GM21447 (cell line): Measurements from ENCODE around the gene ARHGEF28.

Source experiments
- ATAC-seq: cut with Tn5 transposase; IDR thresholded peaks from one replicate; pipeline ENCODE4 v1.9.1; 2021; ENCODE audit not compliant: unreplicated experiment

The ARHGEF28 gene

DNA sequence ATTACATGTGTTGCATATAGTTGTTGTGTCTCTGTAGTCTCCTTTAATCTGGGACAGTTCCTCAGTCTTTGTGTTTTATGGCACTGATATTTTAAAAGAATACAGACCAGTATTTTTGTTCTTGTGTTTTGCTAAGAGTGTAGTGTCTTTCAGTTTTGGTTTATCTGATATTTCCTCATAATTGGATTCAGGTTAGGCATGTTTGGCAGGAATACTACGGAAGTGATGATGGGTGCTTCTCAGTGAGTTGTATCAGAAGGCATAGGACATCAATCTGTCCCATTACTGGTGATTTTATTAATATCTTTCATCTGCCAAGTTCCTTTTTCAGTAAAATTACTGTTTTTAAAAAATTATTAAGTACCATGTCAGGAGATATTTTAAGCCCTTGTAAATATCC lies 212.9 kb downstream of the ARHGEF28 start:
- ATAC-seq, result no peak

DNA sequence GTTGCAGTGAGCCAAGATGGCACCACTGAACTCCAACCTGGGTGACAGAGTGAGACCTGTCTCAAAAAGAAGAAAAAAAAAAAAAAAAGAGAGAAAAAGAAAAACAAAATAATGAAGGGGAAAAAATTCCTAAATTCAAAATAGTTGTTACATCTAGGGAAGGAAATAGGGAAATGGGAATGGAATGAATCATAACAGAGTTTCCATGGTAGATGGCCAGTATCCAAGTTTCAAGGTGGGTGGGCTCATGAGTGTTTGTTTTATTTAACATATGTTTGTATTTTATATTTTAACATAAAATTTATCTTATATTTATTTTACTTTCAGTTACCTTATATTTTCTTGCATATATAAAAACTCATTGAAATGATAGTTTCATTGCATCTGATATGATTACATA lies 215.6 kb downstream of the ARHGEF28 start:
- no peak for ATAC-seq

DNA sequence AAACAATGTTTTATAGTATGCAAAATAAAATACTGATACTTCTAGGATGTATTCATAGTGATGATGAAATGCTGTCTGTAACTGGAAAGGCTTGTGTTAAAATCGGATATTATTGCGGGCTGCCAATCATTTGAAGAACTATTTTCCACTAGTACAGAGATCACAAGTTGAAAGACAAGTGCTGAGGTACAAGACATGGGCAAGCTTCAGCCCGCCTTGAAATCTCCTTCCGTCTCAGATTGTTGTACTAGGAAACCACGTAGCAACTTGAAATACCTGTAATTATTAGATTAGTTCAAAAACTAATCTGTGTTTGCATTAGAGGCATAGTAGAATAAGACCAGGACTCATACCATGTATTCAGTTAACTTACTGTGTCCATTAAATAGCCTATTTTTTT lies 218.2 kb downstream of the ARHGEF28 start:
- no peak for ATAC-seq

DNA sequence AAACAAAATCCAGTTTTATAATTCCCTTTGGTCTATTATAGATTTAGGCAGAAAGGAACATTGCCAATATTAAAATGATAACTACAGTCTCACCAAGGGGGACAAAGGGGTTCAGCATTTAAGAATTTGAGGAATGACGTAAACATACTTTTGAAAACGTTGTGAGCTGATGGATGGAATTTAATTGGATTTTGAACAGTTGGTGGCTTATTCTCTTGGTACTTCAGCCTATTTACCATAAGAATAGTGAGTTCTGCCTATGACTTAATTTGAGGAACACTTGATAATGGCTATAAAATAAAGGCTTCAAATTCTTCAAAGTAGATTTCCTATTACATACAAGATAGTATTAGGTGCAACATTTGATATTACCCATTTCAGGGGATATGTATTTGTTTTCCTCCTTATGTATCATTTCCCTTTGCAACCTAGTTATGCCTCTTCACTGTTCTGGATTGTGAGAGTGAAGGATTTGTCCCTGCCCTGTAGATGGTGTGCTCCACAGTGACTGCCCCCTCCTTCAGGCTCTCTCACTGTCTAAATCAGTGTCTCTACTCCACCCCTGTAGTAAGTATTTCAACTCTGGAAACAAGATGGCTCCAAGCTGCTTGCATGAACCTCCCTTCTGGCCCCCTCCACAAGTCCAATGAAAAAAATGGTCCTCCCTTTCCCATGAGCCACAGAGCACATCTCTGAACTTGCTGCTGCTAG lies 225.6 kb downstream of the ARHGEF28 start:
- ATAC-seq, result no peak

DNA sequence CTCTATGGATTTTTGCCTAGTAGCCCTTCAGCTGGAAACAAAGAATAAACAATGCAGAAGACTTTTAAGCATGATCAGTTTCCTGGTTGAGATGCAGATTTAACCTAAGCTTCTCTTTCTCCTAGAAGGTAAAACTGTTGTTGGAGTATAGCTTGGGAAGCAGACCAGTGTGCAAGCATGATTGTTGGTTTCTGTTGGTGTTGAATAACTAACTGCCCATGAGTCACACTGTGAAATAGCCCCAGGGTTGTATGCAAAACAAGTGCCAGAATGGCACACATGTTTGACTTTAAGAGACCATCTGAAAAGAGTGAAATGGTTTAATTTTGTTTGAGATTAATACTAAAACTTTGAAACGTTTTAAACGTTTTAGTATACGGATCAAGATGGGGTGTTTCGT lies 227.1 kb downstream of the ARHGEF28 start:
- ATAC-seq, result no peak

DNA sequence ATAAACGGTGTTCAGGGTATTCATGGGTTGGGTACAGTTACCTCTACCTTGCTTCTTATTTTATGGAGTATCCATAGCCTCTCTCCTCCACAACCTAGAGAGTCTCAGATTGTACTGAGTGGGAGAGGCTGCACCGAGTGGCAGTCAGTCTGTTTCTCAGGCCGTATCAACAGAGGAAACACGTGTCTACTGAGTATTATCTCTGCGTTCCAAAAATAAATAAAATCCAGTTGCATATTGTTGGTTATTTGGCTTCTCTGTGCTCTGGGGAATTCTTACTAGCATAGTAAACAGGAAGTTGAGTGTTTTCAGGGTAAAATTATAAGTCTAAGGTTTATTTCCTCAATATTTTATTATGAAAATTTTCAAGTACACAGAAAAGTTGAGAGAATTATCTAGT lies 231.0 kb downstream of the ARHGEF28 start:
- no peak for ATAC-seq

DNA sequence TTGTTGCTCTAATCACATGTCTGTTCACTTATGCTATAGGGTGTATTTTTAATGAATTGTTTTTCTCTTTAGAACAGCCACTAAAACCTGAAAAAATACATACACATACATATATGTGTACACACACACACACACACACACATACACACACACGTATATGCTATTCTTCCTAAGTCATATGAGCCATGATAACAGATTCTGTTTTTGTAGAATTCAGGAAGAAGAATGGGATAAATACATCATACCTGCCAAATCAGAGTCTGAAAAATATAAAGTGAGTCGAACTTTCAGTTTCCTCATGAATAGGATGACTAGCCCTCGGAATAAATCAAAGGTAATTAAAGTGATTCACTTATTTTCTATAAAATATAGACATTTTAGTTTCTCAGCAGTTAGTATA lies 231.4 kb downstream of the ARHGEF28 start:
- ATAC-seq, result no peak

DNA sequence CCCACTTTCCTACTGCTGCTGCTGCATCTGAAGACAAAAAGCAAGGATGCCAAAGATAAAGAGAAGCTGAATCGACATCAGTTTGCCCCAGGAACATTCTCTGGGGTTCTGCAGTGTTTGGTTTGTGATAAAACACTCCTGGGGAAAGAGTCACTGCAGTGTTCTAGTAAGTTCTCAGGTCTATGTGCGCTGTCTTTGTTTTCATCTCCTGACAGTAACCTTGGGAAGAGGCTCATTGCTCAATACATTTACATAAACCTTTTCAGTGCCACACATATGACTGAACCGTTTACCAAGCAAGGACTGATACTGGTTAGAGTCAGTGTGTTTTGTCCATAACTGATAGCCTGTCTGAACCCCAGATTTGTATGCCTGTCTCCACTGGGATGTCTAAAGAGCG lies 232.1 kb downstream of the ARHGEF28 start:
- no peak for ATAC-seq

DNA sequence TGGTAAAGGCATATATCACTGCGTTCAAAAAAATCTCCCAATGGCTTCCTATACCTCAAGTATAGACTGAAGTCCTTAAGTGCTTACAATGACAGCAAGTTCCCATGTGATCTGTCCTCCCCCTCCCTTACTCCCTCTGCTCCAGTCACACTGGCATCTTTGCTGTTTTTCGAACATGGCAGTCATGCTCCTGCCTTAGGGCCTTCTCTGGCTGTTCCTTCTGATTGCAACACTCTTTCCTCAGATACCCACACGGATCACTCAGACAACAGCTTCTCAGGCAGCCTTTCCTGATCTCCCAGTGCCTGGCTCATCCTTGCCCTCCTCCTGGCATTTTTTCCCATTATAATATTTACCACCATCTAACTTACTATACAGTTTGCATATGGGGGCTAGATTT lies 232.8 kb downstream of the ARHGEF28 start:
- no peak for ATAC-seq

DNA sequence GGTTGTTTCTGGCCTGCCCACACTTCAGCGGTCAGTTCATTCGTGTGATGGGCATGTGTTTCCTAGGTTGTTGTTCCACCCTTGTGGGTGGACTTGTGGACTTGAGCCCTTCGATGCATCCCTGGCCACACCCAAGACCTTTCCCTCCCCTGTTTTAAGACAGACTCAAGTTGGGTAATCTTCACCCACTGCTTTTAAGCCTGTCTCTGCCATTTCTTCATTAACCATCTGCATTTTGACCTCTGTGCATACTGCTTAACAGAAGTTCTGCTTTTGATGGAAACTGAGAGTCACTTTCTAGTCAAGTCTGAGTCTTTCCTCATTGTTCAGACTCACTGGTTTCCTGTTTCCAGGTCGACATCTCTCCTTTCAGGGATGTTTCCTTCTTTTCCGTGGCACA lies 233.7 kb downstream of the ARHGEF28 start:
- no peak for ATAC-seq

DNA sequence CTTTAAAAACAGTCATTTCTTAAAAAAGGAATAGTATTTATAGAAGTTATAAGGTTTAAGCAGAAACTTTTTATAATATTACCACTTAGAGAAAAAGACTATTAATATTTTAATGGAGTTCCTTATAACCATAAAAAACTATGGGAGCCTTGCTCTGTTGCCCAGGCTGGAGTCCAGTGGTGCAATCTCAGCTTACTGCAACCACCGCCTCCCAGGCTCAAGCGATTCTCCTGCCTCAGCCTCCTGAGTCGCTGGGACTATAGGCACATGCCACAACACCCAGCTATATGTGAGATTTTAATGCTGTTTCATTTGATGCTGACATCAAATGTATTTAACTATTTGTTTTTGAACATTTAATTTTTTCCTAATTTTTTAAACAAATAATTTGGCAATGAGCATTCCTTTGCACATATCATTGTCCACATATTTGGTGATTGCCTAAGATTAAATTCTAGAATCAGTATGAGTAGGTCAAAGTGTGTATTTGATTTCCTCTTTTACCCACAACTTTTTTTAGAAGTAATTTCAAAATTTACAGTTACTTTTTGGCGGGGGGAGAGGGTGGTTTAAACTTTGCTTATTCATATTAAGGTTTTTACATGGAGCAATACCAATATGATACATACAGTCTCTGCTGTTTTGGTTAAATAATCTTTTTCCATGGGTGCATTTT lies 235.5 kb downstream of the ARHGEF28 start:
- no peak for ATAC-seq

DNA sequence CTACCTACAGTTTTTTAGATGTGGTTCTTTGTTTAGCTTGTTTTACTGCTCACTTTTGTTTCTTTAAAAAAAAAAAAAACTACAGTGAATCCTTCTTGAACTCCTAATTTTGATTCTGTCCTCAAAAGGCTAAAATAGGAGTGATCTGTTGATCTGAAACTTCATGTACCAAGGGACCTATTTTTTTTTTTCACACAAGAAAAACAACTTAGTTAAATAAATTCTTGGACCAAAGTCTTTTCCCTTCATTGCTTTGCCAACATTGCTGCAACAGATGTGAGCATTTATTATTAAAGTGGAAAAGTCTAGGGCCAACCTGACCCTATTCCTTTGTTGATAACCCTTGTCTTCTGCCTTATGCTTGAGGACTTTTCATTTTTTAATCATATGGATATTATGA lies 236.8 kb downstream of the ARHGEF28 start:
- ATAC-seq, result no peak

DNA sequence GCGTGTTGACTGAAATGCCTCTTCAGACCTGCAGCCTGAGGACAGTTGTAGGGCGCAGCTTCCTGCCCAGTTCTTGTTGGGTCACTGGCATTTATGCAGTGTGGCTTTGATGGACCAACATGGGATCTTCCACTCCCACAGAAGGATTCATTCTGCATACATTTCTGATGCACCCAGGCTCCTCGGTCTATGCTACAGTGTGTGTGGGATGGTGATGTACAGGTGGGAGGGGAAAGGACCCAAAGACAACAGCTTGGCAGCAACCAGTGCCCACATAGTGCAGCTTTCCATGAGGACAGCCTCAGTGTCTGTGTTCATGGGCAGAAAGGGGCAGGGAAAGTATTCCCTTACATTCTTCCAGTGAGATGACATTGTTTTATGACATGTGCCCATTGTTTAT lies 237.9 kb downstream of the ARHGEF28 start:
- ATAC-seq, result no peak

DNA sequence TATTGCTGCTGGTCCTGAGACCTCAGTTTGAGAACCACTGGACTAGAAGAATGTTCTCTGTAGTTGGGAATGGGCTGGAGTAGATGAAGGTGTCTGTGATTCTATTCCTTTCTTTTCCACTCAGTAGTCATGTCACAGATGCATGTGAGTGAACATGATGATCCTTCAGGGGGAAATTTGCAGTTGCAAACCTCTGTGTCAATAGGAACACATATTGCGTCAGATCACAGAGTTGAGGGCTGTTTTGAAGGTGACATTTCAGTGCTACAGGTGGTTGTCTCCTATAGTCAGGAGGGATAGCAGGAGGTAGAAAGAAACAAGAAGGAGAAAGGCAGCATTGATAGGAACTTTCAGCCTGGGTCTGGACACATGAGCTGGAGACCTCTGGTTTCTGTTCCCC lies 239.3 kb downstream of the ARHGEF28 start:
- ATAC-seq, result no peak

DNA sequence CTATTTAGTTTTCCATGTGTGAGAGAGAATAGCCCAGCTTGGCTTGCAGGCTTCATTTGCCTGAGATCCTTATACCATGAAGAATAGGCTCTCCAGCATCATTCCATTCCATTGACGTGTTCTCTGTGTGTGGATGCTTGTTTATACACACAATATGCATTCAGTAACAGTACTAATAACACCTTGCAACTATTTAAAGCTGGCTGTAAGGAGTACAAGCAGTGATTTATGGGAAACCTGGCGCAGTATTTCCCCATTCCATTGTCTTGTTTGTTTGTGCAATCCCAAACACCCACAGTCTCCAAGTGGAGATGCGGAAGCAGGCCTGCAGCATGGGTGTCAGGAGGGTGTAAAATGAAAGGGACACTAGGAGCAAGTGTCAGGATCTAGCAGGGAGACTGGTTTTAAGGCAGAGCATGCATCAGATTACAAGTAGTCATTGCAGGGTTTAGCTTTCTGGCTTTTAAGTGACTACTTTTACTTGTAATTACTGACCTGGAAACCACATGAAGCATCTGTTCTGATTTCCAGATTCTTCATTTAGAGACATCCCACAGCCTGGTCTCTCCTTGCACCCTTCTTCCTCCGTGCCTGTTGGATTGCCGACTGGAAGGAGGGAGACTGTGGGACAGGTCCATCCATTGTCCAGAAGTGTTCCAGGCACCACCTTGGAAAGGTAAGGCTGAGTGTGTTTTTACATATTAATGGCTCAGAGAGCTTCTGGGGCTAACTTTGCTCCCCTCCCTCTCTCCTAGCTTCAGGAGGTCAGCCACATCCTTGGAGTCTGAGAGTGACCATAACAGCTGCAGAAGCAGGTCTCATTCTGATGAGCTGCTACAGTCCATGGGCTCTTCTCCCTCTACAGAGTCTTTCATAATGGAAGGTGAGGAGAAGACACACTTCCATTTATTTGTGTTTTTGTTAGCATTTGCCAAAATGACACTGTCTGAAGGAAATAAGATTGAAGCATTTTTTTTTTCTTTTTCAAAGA lies 241.6 kb downstream of the ARHGEF28 start:
- ATAC-seq, result no peak

DNA sequence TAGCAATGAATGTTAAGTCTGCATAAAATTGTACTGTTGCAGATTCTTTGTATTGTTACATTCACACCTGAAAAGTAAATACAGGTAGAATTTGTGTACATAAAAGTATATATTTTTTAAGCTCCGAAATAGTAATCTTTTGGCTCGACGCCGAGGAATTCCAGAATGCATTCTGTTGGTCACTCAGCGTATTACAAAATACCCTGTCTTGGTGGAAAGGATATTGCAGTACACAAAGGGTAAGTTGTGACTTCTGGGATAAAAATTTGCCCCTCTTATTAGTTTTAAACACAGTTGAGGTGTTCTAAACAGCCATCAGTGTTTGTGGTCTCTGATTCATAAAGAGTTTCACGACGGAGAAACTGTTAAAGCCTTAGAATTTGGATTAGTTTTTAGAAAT lies 257.6 kb downstream of the ARHGEF28 start:
- no peak for ATAC-seq

DNA sequence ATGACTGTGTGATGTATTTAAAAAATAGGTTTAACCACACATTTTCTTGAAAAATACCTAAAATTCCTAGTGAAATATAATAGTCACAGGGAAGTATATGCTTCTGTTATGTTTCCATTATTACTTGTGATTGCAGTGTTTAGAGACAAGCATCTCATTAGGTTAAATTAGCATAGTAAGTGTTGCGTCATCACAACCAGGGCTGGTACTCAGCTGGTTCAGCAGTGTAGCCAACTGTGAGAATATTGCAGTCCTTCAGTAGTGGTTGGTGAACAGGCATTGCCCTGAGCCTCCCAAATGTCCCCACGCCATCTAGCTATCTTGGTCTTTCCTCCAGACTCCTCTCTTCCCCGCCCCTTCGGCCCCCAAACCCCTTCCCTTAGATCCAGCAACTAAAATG lies 261.7 kb downstream of the ARHGEF28 start:
- ATAC-seq, result no peak

DNA sequence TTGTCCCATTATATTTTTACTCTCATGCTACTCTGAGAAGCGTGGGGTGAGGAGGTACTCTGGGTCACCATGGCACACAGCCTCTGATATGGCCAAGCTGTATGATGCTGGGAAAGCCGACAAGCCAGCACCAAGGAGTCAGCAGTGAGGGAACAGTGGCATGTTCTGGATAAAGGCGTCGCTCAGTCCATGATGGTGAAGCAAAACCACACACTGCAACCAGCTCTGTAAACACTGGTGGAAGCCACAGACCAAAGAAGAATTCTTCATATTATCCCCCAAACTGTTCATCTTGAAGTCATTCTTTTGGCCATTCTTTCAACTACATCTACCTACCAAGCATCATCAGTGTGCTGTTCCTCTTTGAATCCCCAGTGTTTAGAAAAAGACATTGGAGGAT lies 264.6 kb downstream of the ARHGEF28 start:
- no peak for ATAC-seq

DNA sequence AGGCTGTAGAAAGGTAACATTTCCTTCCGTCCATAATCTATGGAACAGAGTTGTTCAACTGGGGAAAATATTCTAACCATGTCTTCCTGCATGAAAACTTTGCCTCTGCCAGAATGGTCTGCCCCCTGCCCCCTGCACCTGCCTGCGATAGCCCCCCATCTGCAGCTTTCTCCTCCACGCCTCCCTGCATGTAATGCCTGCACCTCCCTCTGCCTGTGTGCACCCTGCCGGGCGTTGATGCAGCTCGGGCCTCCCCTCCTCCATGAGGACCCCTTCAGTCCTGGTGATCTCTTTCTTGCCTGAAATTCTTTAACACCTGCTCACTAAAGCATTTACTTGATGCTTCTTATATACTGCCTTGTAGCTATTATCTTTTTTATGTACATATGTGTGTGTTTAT lies 266.2 kb downstream of the ARHGEF28 start:
- no peak for ATAC-seq

DNA sequence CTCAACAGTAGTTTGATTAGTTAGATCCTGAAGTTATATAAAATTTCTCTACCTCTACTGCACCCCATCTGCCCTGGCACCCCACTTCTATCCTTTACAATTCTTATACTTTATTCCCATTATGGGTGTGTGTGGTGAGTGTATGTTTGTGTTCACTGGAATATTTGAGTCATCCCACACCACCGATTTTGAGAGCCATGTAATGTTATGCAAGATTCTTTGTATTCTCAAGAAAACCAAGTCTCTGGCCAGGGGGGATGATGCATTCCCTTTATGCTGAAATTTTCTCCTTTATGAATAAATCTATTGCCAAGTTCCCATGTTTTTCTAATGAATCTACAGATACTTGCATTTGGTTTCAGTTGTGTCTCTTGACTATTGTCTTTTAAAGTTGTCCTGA lies 266.8 kb downstream of the ARHGEF28 start:
- ATAC-seq, result no peak

DNA sequence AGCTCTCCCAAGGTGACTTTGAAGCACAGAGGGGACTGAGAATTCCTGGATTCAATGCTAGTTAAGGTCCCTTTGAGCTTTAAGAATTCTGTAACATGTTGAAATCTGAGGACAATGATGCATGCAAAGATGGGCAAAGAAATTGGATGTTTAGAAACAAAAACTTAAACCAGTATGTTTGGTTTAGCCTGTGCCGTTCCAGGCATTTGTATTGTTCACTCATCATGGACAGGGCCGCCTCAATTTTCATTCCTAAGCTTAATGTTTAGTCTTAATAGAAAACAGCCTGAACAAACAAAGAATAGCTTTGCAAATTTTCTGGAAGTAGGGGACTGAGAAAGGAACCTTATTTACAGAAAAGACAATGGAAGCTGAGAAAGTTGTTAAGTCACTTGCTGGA lies 267.8 kb downstream of the ARHGEF28 start:
- ATAC-seq, result no peak

DNA sequence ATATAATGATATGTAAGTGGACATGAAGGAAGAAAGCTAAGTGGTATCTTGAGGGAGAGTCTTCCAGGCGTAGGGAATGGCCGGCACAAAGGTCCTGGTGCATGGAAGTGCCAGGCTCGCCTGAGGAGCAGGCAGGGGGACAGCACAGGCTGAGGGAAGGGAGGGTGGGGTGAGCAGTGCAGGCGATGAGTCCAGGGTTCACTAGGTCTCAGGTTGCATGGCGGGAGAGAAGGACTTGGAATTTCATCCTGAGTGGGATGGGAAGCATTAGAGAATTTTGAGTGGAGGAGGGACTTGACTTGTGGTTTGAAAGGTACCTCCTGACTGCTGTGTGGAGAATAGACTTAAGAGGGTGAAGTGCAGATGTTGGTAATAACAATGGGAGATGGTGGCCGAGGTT lies 268.9 kb downstream of the ARHGEF28 start:
- ATAC-seq, result no peak
